Sigmoid colon (tissue), 7 donors: ENCODE data around the gene ZCCHC24. TPM values are rescaled to one million over a fixed set of nuclear protein-coding genes. Genes with fewer than 3 reads are reported as not detected.

Source experiments
- DNase-seq: peaks from one replicate; pipeline ENCODE4 v3.0.0-alpha.2; 2019
- H3K27ac ChIP-seq, 4 donors: fragments of 200-600 bp; sonication (generic); one replicate each; pipeline ENCODE4 v1.5.1; 2016 to 2019; ENCODE audit warnings: mild to moderate bottlenecking in 1 of 4
- H3K27me3 ChIP-seq, 3 donors: fragments of 200-600 bp; sonication (generic); one replicate each; pipeline ENCODE4 v1.5.1; 2019; ENCODE audit warnings: mild to moderate bottlenecking in 1 of 3
- H3K36me3 ChIP-seq, 4 donors: fragments of 200-600 bp; sonication (generic); one replicate each; pipeline ENCODE4 v1.5.1; 2016 to 2019
- H3K4me1 ChIP-seq, 4 donors: fragments of 200-600 bp; sonication (generic); one replicate each; pipeline ENCODE4 v1.5.1; 2017 to 2019
- H3K4me3 ChIP-seq, 4 donors: fragments of 200-600 bp; sonication (generic); one replicate each; pipeline ENCODE4 v1.5.1; 2017 to 2019; ENCODE audit warnings: mild to moderate bottlenecking in 2 of 4, moderate library complexity in 1 of 4
- H3K9me3 ChIP-seq, 4 donors: fragments of 200-600 bp in 3 of 4; sonication (generic) in 3 of 4; one replicate each; pipeline versions ENCODE4 v1.5.1 to v1.6.1; 2013 to 2019
- EP300 ChIP-seq, 4 donors: sonication (generic); formaldehyde crosslinking; IDR thresholded peaks; one replicate each; pipeline ENCODE4 v1.6.1; 2017; ENCODE audit warnings: antibody characterized with exemption in 4 of 4
- POLR2A ChIP-seq, 2 donors: fragments of 450-650 bp; IDR thresholded peaks; one replicate each; pipeline ENCODE4 v1.6.1; 2016; ENCODE audit warnings: antibody characterized with exemption in 2 of 2, mild to moderate bottlenecking in 2 of 2, moderate library complexity in 2 of 2
- POLR2AphosphoS5 ChIP-seq, 4 donors: sonication (generic); formaldehyde crosslinking; IDR thresholded peaks; one replicate each; pipeline ENCODE4 v1.6.1; 2017; ENCODE audit warnings: antibody characterized with exemption in 4 of 4
- whole genome bisulfite sequencing, 2 donors: extraction: QIAGEN DNeasy Blood & Tissue Kit; methylation state at CpG; one replicate each; pipeline ENCODE4 v1.1.7; 2013; 5-methylcytosine and 5-hydroxymethylcytosine counted together
- intact Hi-C: fragments of 100-400 bp; cut with DNase I; formaldehyde crosslinking; loops from one replicate; pipeline ENCODE4 v1.15.1; 2023
- polyA plus RNA-seq, 3 donors: library from polyadenylated mRNA; stranded (reverse); fragments of 200-250 nt; gene quantifications; one replicate each; pipeline ENCODE4 v1.2.3, GENCODE V29; 2013
- total RNA-seq, 4 donors: library from RNA; depleted of rRNA; stranded (reverse); fragments of >200 nt; gene quantifications; one replicate each; pipeline ENCODE4 v1.1.0, GENCODE V29; 2016
- TF ChIP-seq, protein P1 (sequence below), 4 experiments: fragments of 450-650 bp in 3 of 4; fragments of 200-600 bp in 1 of 4; IDR thresholded peaks; one replicate each; pipeline ENCODE4 v1.5.1; 2016 to 2019; ENCODE audit warnings: antibody characterized with exemption in 4 of 4, mild to moderate bottlenecking in 3 of 4, moderate library complexity in 2 of 4
- donor health status: healthy with polysubstance abuse.
- donor health status: Bipolar disorder and iron deficiency.
- donor health status: healthy.

Gene ZCCHC24
- total and polyA plus RNA-seq, 7 donors, result 7.6 to 141 (median 82.6) TPM

DNA sequence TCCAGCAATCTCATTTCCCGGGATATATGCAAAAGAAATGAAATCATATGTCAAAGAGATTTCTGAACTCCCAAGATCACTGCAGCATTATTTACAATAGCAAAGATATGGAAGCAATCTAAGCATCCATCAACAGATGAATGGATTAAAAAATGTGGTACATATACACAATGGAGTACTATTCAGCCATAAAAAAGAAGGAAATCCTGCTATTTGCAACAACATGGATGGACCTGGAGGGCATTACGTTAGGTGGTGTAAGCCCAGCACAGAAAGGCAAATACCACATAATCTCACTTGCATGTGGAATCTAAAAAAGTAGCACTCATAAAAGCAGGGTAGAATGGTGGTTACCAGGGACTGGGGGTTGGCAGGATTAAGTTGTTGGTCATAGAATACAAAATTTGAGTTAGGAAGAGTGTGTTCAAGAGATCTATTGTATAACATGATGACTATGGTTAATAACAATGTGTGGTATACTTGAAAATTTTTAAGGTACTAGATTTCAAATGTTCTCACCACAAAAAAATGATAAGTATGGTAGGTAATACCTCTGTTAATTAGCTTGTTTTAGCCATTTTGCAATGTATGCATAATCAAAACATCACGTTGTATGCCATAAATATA is 34.0 kb upstream of the ZCCHC24 start:
- intact Hi-C loops, result no loop called here
- peaks cover 0 to 9% (median 0%) of the 10 kb centered on the region in 4 donors for H3K4me1 ChIP-seq
- no peak for DNase-seq
- no peaks in the 10 kb centered on the region for H3K9me3 ChIP-seq
- H3K27me3 ChIP-seq, result no peaks in the 10 kb centered on the region
- H3K4me3 ChIP-seq, result no peak overlapping the region
- WGBS, 2 donors, result 66 to 83% methylated on average over 3 of the region's 3 CpGs
- TF ChIP-seq EP300 (IDR thresholded peaks at IDR 0.05), result no peak
- no peak for TF ChIP-seq POLR2A (IDR thresholded peaks at IDR 0.05)
- TF ChIP-seq, protein P1, sequence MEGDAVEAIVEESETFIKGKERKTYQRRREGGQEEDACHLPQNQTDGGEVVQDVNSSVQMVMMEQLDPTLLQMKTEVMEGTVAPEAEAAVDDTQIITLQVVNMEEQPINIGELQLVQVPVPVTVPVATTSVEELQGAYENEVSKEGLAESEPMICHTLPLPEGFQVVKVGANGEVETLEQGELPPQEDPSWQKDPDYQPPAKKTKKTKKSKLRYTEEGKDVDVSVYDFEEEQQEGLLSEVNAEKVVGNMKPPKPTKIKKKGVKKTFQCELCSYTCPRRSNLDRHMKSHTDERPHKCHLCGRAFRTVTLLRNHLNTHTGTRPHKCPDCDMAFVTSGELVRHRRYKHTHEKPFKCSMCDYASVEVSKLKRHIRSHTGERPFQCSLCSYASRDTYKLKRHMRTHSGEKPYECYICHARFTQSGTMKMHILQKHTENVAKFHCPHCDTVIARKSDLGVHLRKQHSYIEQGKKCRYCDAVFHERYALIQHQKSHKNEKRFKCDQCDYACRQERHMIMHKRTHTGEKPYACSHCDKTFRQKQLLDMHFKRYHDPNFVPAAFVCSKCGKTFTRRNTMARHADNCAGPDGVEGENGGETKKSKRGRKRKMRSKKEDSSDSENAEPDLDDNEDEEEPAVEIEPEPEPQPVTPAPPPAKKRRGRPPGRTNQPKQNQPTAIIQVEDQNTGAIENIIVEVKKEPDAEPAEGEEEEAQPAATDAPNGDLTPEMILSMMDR (IDR thresholded peaks at IDR 0.05), result no peak
- TF ChIP-seq POLR2AphosphoS5 (IDR thresholded peaks at IDR 0.05), result no peak
- H3K27ac ChIP-seq, result no peak overlapping the region
- H3K36me3 ChIP-seq, result no peaks in the 10 kb centered on the region

DNA sequence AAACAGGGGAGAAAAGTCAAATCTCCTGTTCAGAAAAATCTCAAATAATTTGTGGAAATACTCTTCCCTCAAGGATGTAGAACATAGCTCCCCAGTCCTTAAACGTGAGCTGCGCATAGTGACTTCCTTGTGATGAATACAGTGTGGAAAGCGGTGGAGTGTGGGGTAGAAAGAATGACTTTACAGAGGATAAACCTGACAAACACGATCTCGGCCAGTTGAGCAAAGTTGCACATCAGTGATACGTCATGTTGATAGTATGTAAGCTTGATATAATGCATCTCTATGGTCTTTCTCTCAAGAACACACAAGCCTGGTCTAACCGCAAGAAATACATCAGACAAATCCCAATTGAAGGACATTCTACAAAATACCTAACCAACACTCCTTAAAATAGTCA is 32.0 kb upstream of the ZCCHC24 start:
- 89 to 91% methylated on average over 7 of the region's 7 CpGs for WGBS, 2 donors
- H3K27me3 ChIP-seq, result no peaks in the 10 kb centered on the region
- H3K4me3 ChIP-seq, result no peak overlapping the region
- intact Hi-C loops, result no loop called here
- no peak for DNase-seq
- H3K4me1 ChIP-seq, result no peaks in the 10 kb centered on the region
- TF ChIP-seq, protein P1 (IDR thresholded peaks at IDR 0.05), result no peak
- no peak for TF ChIP-seq POLR2AphosphoS5 (IDR thresholded peaks at IDR 0.05)
- no peak for TF ChIP-seq EP300 (IDR thresholded peaks at IDR 0.05)
- TF ChIP-seq POLR2A (IDR thresholded peaks at IDR 0.05), result no peak
- H3K9me3 ChIP-seq, result no peaks in the 10 kb centered on the region
- no peak overlapping the region for H3K27ac ChIP-seq
- H3K36me3 ChIP-seq, result no peaks in the 10 kb centered on the region

GRCh38 chr10:79476645-79477044 is 31.2 kb upstream of the ZCCHC24 start:
- Histone ChIP-seq H3K9me3 (no peaks in the 10 kb centered on the region), H3K4me3 (no peak overlapping the region), H3K27ac (no peak overlapping the region), H3K36me3 (no peaks in the 10 kb centered on the region), H3K4me1 (no peaks in the 10 kb centered on the region), H3K27me3 (no peaks in the 10 kb centered on the region)
- intact Hi-C loops, result no loop called here
- TF ChIP-seq POLR2A (IDR thresholded peaks at IDR 0.05) (no peak), EP300 (IDR thresholded peaks at IDR 0.05) (no peak), POLR2AphosphoS5 (IDR thresholded peaks at IDR 0.05) (no peak)
- TF ChIP-seq, protein P1 (IDR thresholded peaks at IDR 0.05), result no peak
- DNase-seq, result no peak

- TF ChIP-seq POLR2A (IDR thresholded peaks at IDR 0.05), result no peak
- TF ChIP-seq, protein P1 (IDR thresholded peaks at IDR 0.05), result no peak
- no peak for TF ChIP-seq POLR2AphosphoS5 (IDR thresholded peaks at IDR 0.05)
- TF ChIP-seq EP300 (IDR thresholded peaks at IDR 0.05), result no peak
- Histone ChIP-seq H3K36me3 (no peaks in the 10 kb centered on the region), H3K27ac (no peak overlapping the region), H3K27me3 (no peaks in the 10 kb centered on the region), H3K4me1 (no peaks in the 10 kb centered on the region), H3K4me3 (no peak overlapping the region), H3K9me3 (no peaks in the 10 kb centered on the region)
- 78 to 86% methylated on average over 3 of the region's 3 CpGs for WGBS, 2 donors
- DNase-seq, result no peak
- intact Hi-C loops, result no loop called here
These were observed 30.5 kb upstream of the ZCCHC24 start for GRCh38 chr10:79475877-79476276.

GRCh38 chr10:79475119-79475653 is 29.8 kb upstream of the ZCCHC24 start:
- H3K36me3 ChIP-seq, result no peaks in the 10 kb centered on the region
- intact Hi-C loops, result no loop called here
- H3K4me1 ChIP-seq, result no peaks in the 10 kb centered on the region
- no peaks in the 10 kb centered on the region for H3K27me3 ChIP-seq
- no peaks in the 10 kb centered on the region for H3K9me3 ChIP-seq
- WGBS, 2 donors, result 66 to 85% methylated on average over 7 of the region's 7 CpGs
- H3K27ac ChIP-seq, result no peak overlapping the region
- no peak for DNase-seq
- no peak overlapping the region for H3K4me3 ChIP-seq
- TF ChIP-seq POLR2AphosphoS5 (IDR thresholded peaks at IDR 0.05) (no peak), EP300 (IDR thresholded peaks at IDR 0.05) (no peak)
